GM18499 (cell line): ENCODE data around the gene NANOS3.
"Not testable (repeated sequence)": the region's sequence is repeated elsewhere in the genome, so short reads cannot be mapped to it uniquely, and the experiment has no call there.

Experiments used
- ATAC-seq: cut with Tn5 transposase; IDR thresholded peaks from one replicate; pipeline ENCODE4 v1.9.1; 2021; ENCODE audit warnings: moderate number of reproducible peaks; ENCODE audit not compliant: insufficient read depth, unreplicated experiment

The NANOS3 gene

GRCh38 chr19:13914777-13915176, 37.8 kb downstream of the NANOS3 start:
- ATAC-seq, result no peak

GRCh38 chr19:13917888-13918406, 41.0 kb downstream of the NANOS3 start:
- no peak for ATAC-seq

- no peak for ATAC-seq
These were observed 41.9 kb downstream of the NANOS3 start for GRCh38 chr19:13918726-13919411.

DNA sequence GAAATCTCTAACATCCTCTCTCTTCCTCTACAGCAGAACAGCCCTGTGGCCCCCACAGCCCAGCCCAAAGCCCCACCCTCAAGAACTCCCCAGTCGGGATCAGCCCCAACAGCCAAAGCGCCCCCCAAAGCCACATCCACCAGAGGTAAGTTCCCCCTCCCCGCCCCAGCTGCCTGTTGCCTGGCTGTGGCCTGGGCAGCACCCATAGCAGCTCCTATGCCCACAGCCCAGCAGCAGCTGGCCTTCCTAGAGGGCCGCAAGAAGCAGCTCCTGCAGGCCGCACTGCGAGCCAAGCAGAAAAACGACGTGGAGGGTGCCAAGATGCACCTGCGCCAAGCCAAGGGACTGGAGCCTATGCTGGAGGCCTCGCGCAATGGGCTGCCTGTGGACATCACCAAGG, 43.6 kb downstream of the NANOS3 start:
- ATAC-seq, result no peak

DNA sequence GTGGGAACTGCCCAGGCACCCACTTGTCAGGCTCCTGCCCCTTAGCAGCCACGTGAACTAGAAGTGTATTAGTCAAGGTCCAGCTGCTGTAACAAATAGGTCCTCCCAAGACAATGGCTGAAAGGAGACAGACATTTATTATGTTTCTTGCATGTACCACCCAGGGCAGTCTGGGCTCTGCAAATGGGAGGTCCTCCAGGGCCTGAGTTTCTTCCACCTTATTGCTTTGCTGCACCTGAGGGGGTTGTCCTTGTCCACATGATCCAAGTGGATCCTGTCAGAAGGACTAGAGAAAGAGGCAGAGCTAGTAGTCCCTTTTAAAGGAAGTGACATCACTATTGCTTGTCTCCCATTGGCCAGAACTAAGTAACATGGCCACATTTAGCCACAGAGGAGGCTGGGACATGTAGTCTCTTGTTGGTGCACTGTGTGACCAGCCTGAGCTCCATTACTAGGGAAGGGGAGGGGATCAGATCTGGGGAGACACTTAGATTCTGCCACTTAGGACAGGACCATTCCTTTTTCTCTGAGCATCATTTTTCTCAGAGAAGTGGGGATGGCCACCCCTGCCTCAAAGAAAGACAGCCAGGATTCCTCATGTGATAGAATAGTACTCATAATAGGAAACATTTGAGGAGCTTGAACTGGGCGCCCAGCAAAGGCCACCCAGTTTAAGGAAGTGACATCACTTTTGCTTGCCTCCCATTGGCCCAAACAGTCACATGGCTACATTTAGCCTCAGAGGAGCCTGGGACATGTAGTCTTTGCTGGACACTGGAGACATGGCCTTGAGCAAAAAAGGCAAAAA, 44.2 kb downstream of the NANOS3 start:
- no peak for ATAC-seq

GRCh38 chr19:13922118-13922517, 45.2 kb downstream of the NANOS3 start:
- not testable (repeated sequence) for ATAC-seq

GRCh38 chr19:13923194-13923987, 46.5 kb downstream of the NANOS3 start:
- no peak for ATAC-seq

DNA sequence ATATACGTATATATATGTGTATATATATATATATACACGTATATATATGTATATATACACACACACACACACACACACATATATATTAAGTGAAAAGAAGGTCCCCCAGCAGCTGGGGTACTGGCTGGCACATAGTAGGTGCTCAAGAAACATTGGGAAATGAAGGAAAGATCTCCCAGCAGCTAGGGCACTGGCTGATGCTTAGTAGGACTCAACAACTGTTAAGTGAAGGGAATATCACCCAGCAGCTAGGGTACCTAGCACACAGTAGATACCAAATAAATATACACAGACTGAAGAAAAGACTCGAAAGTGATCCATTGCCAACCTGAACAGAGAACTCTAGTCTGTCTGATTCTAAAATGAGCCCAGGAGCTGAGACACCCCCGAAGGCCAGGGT, 49.1 kb downstream of the NANOS3 start:
- no peak for ATAC-seq

DNA sequence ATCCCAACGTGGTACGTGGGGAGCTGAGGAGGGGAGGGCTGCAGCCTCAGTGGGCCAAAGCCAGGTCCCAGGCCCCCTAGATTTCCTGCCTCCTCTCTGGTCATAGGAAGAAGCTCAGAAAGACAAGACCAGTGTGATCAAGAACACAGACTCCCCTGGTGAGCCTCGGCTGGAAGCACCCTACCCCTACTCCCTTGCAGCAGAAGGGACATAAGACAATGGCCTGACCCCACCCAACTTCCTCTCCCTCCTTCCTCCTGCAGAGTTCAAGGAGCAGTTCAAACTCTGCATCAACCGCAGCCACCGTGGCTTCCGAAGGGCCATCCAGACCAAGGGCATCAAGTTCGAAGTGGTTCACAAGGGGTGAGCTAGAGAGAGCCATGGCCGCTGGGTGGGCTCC, 49.8 kb downstream of the NANOS3 start:
- no peak for ATAC-seq

GRCh38 chr19:13929340-13929739, 52.4 kb downstream of the NANOS3 start:
- no peak for ATAC-seq

- ATAC-seq, result no peak
These were observed 53.0 kb downstream of the NANOS3 start for GRCh38 chr19:13929956-13930355.
